Limb (tissue), 2 donors: Measurements from ENCODE around the gene ZBTB17.
"Not testable (repeated sequence)": the region's sequence is repeated elsewhere in the genome, so short reads cannot be mapped to it uniquely, and the experiment has no call there.

Experiments
- DNase-seq, 2 donors: peaks; one replicate each; pipeline ENCODE4 v3.0.0-alpha.2; 2016; ENCODE audit errors: extremely low spot score in 2 of 2

Gene ZBTB17

GRCh38 chr1:15896841-15897610 is 78.9 kb downstream of the ZBTB17 start:
- DNase-seq: not testable (repeated sequence)

- DNase-seq: no peak
Observed at GRCh38 chr1:15895233-15895632, 80.7 kb downstream of the ZBTB17 start.

- not testable (repeated sequence) for DNase-seq
Observed at GRCh38 chr1:15892857-15893599, 82.9 kb downstream of the ZBTB17 start.
